NCI-H524 treated with DMSO at 0.1 percent for 48 hours (cell line): ENCODE data around the gene ADAMTSL2.

ENCODE experiments used
- DNase-seq: peaks from one replicate; lab custom pipeline; 2025; lab: John Stamatoyannopoulos, UW

The ADAMTSL2 gene

GRCh38 chr9:133575186-133576030 lies 40.9 kb downstream of the ADAMTSL2 start:
- DNase-seq = no peak

- no peak for DNase-seq
Observed at GRCh38 chr9:133576031-133576874, 41.7 kb downstream of the ADAMTSL2 start.

DNA sequence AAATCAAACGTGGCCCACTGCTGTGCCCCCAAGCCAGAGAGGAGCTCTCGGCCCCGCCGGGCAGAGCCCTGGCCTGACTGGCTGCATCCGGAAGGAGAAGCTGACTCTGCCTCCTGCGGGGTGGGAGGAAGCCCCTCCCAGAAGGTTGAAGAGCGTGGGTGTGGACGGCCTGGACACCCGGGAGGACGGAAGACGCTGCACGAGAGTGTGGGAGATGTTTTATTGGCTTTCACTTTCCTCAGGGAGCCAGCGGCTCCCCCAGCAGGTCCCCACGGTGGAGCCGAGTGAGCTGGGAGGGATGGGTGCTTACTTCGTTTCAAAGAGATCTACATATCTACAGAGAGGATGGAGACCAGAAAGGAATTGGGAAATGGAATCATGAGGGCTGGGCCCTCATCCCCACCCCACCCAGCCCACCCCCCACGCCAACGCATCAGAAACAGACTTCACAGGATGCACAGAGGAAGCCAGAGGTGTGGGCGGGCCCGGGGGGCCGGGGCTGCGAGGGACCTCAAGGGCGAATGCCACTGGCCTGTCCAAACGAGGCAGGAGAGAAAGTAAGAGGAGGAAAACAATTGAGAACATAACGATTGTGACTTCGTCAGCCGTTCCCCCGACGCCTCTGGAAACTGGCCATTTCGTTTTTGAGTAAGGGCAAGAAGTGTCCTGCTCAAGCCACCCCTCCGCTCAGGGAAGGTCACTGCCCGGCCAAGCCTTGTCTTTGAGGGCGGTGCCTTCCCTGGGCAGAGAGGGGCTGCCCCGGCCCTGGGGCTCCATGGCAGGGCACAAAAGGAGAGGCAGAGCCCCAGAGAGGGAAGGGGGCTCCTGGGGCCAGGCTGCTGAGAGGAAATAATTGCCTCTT lies 42.6 kb downstream of the ADAMTSL2 start:
- no peak for DNase-seq

DNA sequence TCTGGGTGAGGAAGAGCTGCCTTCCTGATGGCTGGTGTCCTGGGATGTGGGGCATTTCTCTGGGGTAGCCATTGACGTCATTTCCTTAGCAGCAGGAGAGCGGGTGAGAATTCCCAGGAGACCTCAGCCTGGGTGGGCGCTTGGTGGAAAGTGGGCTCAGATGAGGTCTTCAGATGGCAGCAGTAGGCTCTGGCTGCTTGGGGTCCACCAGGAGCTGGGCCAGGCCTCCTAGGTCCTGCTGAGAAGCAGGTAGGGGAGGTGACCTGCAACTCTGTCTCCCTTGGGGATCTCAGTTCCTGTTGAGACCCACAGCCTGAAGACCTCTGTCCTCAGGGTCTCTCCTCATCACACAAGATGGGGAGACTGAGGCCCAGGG lies 43.2 kb downstream of the ADAMTSL2 start:
- no peak for DNase-seq

GRCh38 chr9:133578524-133579441 lies 44.3 kb downstream of the ADAMTSL2 start:
- no peak for DNase-seq

- no peak for DNase-seq
Observed at GRCh38 chr9:133579601-133580418, 45.3 kb downstream of the ADAMTSL2 start.

GRCh38 chr9:133580419-133580738 lies 45.9 kb downstream of the ADAMTSL2 start:
- no peak for DNase-seq

DNA sequence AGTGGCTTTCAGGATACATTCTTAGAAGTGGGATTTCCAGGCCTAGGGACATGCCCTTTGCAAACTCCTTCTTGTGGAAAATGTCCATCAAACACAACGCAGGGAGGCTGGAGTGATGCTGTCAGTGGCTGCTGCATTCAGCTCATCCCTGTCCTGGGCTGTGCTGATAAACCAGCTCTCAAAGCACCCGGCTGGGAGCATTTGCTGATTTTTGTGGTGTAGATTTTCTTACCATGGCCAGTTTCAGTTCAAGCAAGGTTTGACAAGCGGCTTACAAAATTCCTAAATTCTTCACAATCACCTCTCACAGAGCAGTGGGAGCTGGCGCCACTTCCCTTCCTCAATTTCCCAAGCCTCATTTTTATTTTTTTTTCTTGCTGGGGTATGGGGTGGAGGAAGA lies 46.5 kb downstream of the ADAMTSL2 start:
- no peak for DNase-seq

DNA sequence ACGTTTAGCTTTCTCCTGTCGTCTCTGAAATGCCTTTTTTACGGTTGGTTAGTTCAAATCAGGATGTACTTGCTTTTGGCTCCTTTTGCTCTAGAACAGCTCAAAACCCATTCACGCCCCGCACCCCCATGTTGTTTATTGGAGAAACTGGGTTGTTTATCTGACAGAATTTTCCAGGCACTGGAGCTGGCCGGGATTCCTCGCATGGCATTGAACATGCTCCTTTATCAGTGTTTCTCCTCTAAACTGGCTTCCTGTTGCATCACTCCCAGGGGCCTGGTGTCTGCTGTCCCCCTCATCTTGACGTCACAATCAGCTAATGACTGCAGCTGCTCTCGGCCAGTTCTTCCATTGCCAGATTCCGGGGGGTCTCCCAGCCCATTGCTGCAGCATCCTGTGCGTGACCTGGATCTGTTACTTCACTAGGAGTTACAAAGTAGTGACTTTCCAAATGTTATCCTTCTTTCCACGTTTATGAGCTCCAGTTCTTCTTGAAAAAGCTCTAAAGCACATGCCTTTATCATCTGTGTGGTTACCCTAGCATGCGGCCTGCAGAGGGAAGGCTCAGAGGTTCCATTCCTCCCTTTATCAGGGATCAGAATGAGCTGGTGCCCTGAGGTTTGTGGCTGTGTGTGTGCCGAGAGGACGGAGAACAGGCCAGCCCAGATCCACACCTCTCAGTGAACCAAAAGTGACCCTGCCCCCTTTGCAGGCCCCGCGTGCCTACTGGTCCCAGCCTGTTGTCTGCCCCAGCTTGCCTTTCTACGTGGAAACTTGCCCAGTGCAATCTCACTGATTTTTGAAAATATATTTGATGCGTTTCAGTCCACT lies 47.2 kb downstream of the ADAMTSL2 start:
- no peak for DNase-seq

GRCh38 chr9:133582501-133583045 lies 48.1 kb downstream of the ADAMTSL2 start:
- no peak for DNase-seq

- no peak for DNase-seq
Observed at GRCh38 chr9:133583111-133583510, 48.6 kb downstream of the ADAMTSL2 start.

GRCh38 chr9:133583586-133583985 lies 49.1 kb downstream of the ADAMTSL2 start:
- DNase-seq = no peak

DNA sequence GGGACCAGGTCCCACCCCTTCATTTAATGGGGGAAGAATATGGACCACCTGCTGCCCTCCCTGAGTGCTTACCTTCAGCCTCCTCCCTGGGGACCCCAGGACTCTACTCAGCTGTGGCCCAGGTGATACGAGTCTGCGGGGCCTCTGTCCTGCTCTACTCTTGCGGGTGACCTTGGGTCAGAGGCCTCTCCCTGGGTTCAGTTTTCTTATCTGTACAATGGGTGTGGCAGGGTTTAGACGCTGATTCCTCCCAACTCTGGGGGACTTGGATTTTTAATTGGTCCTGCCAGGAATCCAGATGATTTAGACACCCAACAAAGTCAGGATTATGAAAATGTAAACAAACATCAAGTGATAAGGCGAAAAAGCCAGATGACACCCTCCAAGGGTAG lies 49.7 kb downstream of the ADAMTSL2 start:
- DNase-seq = no peak

DNA sequence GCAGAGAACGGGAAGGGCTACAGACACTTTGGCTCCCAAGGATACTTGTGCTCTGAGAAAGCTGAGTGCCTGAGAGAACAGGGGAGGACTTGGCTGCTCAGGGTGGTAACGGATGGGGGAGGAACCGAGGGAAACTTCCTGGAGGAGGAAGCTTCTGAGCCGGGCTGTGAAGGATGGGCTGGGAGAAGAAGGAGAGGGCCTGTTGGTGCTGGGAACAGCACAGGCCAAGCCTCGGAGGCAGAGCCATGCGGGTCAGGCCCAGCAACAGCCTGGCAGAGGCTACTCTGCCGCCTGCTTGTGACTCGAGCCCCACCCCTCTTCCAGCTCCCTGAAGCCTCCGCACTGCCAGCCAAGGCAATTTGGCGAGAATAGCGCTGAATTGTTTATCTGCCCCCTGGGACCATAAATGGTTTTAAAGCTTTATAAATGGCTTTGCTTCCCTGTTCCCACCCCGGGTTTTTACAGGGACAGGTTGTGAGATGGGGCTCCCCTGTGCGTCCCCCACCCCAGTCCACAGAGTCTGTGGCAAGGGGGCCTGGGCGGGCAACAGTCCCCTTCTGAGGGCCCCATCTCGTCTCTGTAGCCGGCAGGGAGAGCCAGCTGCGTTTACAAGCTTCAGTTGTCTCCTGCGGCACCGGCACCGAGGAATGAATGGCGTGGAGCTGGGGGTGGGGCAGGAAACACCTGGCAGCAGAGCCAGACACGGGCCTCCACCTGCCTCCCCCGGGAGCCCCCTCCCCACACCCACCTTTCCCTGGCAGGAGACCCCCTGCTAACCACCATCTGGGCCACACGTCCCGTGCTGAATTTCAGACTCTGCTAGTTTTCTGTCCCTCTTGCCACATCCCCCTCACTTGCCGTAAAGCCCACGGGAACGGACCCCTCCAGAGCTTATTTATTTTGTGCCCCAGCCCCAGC lies 50.3 kb downstream of the ADAMTSL2 start:
- no peak for DNase-seq

DNA sequence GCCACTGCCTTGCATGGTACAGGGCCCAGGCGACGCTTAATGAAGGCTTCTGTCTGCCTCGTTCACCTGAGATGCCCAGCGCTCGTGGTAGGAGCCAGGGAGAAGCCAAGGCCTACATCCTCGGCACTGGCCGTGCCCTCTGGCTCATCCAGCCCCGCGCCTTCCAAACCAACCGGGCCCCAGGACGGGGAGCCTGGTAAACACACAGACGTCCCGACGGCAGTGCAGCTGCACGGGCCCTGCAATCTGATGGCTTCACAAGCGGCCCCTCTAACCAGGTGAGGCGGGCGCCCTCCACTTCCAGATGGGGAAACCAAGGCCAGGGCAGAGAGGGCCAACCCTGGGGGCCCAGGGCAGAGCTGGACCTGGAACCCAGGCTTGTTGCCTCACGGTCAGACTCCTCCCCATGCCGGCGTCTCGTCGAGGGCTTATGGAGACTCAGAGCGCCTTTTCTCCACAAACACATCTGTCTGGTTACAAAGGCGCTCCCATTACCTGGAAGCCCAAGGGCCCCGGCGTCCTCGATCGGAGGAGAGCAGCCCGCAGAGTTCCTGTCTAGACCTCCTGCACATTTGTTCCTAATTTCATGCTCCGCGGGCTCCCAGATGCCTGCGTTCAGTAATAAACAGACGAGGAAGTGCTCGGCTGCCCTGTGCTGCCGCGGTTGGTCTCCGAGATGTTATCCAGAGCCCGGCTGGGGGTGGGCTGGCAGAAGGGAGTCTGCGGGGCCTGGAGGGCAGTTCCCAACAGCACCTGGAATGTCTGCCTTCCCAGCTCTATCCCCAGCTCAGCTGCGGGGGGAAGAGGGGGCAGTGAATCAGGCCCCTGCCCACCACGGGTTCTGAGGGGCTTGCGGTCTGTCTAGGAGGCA lies 51.2 kb downstream of the ADAMTSL2 start:
- no peak for DNase-seq

DNA sequence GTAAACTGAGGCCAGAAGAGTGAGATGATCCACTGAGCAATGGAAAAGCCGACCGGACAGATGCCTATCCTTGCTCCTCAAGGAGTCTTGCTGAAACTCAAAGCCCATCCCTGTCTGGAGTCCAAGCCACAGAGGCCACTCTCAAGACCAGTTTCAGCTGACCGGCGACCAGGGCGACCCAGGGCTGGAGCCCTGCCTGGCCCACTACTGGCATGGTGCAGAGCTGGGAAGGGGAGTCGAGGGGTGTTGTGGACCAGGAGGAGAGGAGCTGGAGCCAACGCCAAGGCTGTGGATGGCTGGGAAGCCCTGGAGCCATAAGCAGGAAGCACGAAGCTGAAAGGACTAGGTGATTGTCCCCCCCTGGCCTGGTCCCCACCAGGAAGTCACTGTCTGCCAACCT lies 52.5 kb downstream of the ADAMTSL2 start:
- no peak for DNase-seq

DNA sequence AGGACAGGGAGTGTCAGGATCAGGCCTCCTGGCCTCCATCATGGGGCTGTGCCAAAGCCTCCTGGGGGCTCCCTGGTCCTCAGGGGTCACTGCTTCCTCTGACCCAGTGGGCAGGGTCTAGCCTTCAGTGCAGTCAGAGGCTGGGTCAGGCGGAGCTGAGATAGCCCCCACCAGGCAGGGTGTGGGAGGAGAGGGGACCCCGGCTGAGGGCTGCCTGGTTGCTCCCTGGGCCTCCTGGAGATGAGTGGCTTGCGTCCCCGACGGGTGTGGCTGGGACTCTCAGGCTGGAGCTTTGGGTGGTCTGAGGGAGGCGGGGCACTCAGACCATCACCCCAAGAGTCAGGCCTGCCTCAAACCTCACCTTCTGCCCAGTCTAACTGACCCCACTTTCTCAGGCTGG lies 53.0 kb downstream of the ADAMTSL2 start:
- no peak for DNase-seq
